Mesothelial cell of epicardium (in vitro differentiated cells): Measurements from ENCODE around the gene FOXB2. TPM values are rescaled to one million over a fixed set of nuclear protein-coding genes. Genes with fewer than 3 reads are reported as not detected.
A peak's percentile ranks its signal among the peaks of the same experiment; 100 is the strongest.

Experiments
- DNase-seq, 2 experiments: peaks; one replicate each; pipeline ENCODE4 v3.0.0; 2021; ENCODE audit warnings: low spot score in 2 of 2; ENCODE audit not compliant: unreplicated experiment in 2 of 2
- H3K27ac Mint-ChIP-seq: 2 replicates; pipeline ENCODE4 v1.8.0; 2021; ENCODE audit warnings: mixed read lengths
- H3K27me3 Mint-ChIP-seq: 2 replicates; pipeline ENCODE4 v1.8.0; 2021; ENCODE audit warnings: low read depth, mixed read lengths
- H3K36me3 Mint-ChIP-seq: 2 replicates; pipeline ENCODE4 v1.8.0; 2021; ENCODE audit warnings: mixed read lengths
- H3K4me1 Mint-ChIP-seq: 2 replicates; pipeline ENCODE4 v1.8.0; 2021; ENCODE audit warnings: mixed read lengths
- H3K4me3 Mint-ChIP-seq: 2 replicates; pipeline ENCODE4 v1.8.0; 2021; ENCODE audit warnings: mild to moderate bottlenecking, moderate library complexity, mixed read lengths
- H3K9me3 Mint-ChIP-seq: 2 replicates; pipeline ENCODE4 v1.8.0; 2021; ENCODE audit warnings: mixed read lengths
- total RNA-seq: library from RNA; stranded (reverse); gene quantifications from 3 replicates; pipeline ENCODE4 v1.2.1, GENCODE V29; 2021
- TF ChIP-seq, protein P1 (sequence below): fragments of 200-600 bp; sonication (generic); IDR thresholded peaks from one replicate; pipeline ENCODE4 v1.5.0; 2021; ENCODE audit warnings: antibody characterized with exemption; ENCODE audit not compliant: unreplicated experiment

The FOXB2 gene
- total RNA-seq, 1 donor from 2014 or later = not detected

DNA sequence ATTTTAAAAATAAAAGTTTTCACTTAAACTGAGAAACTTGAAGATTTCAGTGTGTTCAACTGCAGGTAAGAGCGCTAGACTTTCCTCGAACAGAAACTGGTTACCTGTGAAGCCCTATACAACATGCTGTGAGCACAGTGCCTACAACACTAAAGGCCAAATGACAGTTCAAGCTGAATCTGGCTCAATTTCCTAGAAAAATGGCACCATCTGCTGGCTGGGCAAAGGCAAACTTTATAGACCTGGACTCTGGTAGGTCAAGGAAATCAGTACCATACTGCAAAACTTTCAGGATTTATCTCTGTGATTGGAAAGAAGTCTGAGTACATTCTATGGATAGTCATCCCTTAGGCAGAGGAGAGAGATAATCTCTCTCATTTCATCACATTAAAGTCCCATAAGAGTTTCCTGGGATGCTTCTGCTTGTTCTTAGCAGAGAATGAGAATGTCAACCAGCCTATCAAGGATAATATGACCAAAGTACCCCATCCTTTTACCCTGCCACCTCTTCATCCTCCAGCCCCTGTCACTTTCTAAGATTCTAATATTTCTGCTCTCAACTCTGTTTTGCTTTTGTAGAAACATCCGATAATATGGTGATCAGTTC lies 31.8 kb upstream of the FOXB2 start:
- Mint-ChIP-seq H3K9me3 (no peaks in the 10 kb centered on the region), H3K27ac (no peak overlapping the region), H3K27me3 (peaks cover 25% of the 10 kb centered on the region), H3K4me3 (no peak overlapping the region), H3K4me1 (no peaks in the 10 kb centered on the region), H3K36me3 (no peaks in the 10 kb centered on the region)
- TF ChIP-seq, protein P1, sequence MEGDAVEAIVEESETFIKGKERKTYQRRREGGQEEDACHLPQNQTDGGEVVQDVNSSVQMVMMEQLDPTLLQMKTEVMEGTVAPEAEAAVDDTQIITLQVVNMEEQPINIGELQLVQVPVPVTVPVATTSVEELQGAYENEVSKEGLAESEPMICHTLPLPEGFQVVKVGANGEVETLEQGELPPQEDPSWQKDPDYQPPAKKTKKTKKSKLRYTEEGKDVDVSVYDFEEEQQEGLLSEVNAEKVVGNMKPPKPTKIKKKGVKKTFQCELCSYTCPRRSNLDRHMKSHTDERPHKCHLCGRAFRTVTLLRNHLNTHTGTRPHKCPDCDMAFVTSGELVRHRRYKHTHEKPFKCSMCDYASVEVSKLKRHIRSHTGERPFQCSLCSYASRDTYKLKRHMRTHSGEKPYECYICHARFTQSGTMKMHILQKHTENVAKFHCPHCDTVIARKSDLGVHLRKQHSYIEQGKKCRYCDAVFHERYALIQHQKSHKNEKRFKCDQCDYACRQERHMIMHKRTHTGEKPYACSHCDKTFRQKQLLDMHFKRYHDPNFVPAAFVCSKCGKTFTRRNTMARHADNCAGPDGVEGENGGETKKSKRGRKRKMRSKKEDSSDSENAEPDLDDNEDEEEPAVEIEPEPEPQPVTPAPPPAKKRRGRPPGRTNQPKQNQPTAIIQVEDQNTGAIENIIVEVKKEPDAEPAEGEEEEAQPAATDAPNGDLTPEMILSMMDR = peak; percentile 3
- no peak for DNase-seq

DNA sequence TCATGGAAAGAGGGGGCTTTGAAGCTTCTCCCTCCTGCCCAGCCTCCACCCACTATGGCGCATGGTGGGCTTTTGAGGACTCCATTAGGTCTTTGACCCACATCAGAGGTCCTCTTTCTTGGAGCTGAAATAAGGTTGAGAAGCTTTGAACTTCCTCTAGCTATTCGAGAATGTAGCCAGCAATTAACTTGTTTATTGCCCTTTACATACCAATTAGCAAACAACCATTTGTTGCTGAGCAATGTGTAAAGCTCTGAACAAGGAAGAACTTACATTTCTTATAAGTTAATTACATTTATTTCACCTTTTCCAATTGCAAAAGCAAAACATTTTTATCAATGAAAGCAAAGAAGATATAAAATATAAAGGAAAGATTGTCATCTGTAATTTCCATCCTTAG lies 30.5 kb upstream of the FOXB2 start:
- no peak overlapping the region for H3K4me3 Mint-ChIP-seq
- no peaks in the 10 kb centered on the region for H3K36me3 Mint-ChIP-seq
- TF ChIP-seq, protein P1 = no peak
- DNase-seq = no peak
- H3K27ac Mint-ChIP-seq = no peak overlapping the region
- peaks cover 26% of the 10 kb centered on the region for H3K27me3 Mint-ChIP-seq
- no peaks in the 10 kb centered on the region for H3K9me3 Mint-ChIP-seq
- no peaks in the 10 kb centered on the region for H3K4me1 Mint-ChIP-seq

DNA sequence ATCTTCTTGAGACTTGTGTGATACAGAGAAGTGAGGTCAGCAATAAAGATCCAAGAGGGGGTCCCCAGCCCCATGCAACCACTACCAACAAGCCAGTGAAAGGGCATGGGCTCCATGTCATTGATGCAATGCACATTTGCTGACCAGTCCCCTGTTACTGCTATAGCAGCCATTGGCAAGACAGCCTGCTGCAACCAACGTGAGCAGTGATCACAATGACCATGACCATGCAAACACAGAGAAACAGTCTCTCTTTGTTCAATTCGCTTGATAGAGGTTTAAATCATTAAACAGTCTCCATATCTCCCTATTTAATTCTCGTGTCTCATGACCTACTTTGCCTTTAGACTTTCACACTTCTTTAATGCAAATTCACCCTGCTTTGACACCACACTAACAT lies 30.0 kb upstream of the FOXB2 start:
- Mint-ChIP-seq H3K9me3 (no peaks in the 10 kb centered on the region), H3K36me3 (no peaks in the 10 kb centered on the region), H3K4me3 (no peak overlapping the region), H3K27ac (no peak overlapping the region), H3K4me1 (no peaks in the 10 kb centered on the region), H3K27me3 (peaks cover 28% of the 10 kb centered on the region)
- TF ChIP-seq, protein P1 = no peak
- DNase-seq = no peak

DNA sequence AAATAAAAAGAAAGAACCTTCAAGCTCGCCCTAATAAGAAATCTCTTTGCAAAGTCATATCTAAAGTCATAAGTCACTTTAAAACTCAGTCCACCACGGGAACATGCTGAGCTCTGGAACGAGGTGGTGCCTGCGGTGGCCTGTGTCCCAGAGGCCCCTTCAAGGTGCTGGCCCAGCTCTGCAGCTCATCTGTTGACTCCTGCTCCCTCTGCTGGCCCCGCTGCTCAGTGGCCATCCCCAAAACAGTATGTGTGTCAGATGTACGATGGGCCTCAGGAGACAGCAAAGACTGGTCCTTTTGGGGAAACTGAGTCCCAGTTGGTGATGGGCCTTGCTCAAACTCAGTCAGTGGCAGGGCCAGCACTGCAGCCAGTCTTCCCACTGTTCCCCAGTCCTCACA lies 22.8 kb upstream of the FOXB2 start:
- no peaks in the 10 kb centered on the region for H3K36me3 Mint-ChIP-seq
- H3K27ac Mint-ChIP-seq = no peak overlapping the region
- no peaks in the 10 kb centered on the region for H3K4me1 Mint-ChIP-seq
- H3K4me3 Mint-ChIP-seq = no peak overlapping the region
- peak; percentile 31 to 61 for DNase-seq
- peaks cover 26% of the 10 kb centered on the region for H3K27me3 Mint-ChIP-seq
- TF ChIP-seq, protein P1 = peak; percentile 21
- no peaks in the 10 kb centered on the region for H3K9me3 Mint-ChIP-seq

DNA sequence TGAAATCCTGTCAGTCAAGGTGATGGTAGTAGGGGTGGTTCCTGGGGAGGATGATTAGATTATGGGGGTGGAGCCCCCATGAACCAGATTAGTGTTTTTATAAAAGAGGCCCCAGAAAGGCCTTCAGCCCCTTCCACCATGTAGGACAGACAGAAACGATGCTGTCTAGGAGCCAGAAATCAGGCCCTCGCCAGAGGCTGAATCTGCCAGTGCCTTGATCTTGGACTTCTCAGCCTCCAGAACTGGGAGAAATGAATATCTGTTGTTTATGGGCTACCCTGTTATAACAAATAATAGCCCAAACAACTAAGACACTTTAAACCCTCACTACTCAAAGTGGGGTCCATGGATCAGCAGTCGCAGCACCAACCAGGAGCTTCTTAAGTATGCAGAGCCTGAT lies 20.2 kb upstream of the FOXB2 start:
- Mint-ChIP-seq H3K36me3 (no peaks in the 10 kb centered on the region), H3K27ac (no peak overlapping the region), H3K27me3 (peaks cover 32% of the 10 kb centered on the region), H3K4me1 (no peaks in the 10 kb centered on the region), H3K9me3 (no peaks in the 10 kb centered on the region), H3K4me3 (no peak overlapping the region)
- DNase-seq = no peak
- TF ChIP-seq, protein P1 = no peak

DNA sequence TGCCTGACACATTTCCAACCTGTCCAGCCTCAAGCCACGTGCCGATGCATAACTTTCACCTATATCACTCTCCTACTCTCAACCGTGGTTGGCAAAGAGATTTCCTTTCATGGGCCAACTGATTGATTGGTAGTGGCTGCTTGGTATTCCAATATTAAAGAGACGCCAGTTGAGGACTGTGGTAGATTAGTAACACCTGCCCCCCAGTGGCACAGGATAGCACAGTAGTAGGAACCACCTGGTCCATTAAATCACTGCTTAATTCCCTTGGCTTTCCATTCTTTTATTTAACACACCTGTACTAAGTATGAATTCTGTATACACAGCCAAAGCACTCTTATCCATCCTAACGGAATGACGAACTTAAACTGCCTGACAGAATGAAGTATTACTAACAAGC lies 19.1 kb upstream of the FOXB2 start:
- H3K27ac Mint-ChIP-seq = no peak overlapping the region
- no peaks in the 10 kb centered on the region for H3K4me1 Mint-ChIP-seq
- TF ChIP-seq, protein P1 = no peak
- no peak overlapping the region for H3K4me3 Mint-ChIP-seq
- no peak for DNase-seq
- H3K9me3 Mint-ChIP-seq = no peaks in the 10 kb centered on the region
- H3K36me3 Mint-ChIP-seq = no peaks in the 10 kb centered on the region
- H3K27me3 Mint-ChIP-seq = peaks cover 35% of the 10 kb centered on the region
